ENCODE results near the gene PAAF1. TPM values are rescaled to one million over a fixed set of nuclear protein-coding genes. Genes with fewer than 3 reads are reported as not detected.

PAAF1 gene
- polyA plus RNA-seq, 2 of the 4 experiments (the other 2 are of a cell fraction): 16.6 to 25.1 TPM

GRCh38 chr11:73963861-73964260 lies 87.1 kb downstream of the PAAF1 start:
- Histone ChIP-seq H3K4me2 (peak overlapping the region; percentile 93), H3K4me3 (no peak overlapping the region), H3K4me1 (0 out of 3 replicates have a peak, but pooled peaks cover 5% of the 10 kb centered on the region), H3K9me3 (no peaks in the 10 kb centered on the region; the same call in 2 of the 3 replicates), H3K27ac (peak overlapping the region; percentile 14 to 56; a peak in 4 of 6 replicates)
- DNase-seq (ENCODE audit: low read depth in 1 of 2, low spot score in 1 of 2) (no peak), ATAC-seq (peak; percentile 5 to 6; a peak in 3 of 6 replicates), FAIRE-seq (no peak)
- TF ChIP-seq POLR2A (IDR thresholded peaks at IDR 0.05; ENCODE audit: low read length): no peak
- no peak for TF ChIP-seq ATOH8 (CRISPR knock-in tag; IDR thresholded peaks at IDR 0.05; ENCODE audit: low read depth)
- TF ChIP-seq RARB (CRISPR knock-in tag; IDR thresholded peaks at IDR 0.05): no peak
- 57% methylated on average over 8 of the region's 8 CpGs for WGBS (ENCODE audit: missing lambda C conversion rate)
- CTCF ChIA-PET: interaction anchor here (0.6 to 5.2 kb wide), 33 partner anchors 9 to 607 kb away, joined by 3 to 61 read pairs (median 4); partner anchors contain the start of genes C2CD3, DNAJB13, PPME1 and UCP2
- POLR2A ChIA-PET: interaction anchor here (1.2 to 1.4 kb wide), 2 partner anchors 19 to 207 kb away, joined by 4 to 6 read pairs; partner anchors contain the start of genes C2CD3, PPME1 and UCP2

DNA sequence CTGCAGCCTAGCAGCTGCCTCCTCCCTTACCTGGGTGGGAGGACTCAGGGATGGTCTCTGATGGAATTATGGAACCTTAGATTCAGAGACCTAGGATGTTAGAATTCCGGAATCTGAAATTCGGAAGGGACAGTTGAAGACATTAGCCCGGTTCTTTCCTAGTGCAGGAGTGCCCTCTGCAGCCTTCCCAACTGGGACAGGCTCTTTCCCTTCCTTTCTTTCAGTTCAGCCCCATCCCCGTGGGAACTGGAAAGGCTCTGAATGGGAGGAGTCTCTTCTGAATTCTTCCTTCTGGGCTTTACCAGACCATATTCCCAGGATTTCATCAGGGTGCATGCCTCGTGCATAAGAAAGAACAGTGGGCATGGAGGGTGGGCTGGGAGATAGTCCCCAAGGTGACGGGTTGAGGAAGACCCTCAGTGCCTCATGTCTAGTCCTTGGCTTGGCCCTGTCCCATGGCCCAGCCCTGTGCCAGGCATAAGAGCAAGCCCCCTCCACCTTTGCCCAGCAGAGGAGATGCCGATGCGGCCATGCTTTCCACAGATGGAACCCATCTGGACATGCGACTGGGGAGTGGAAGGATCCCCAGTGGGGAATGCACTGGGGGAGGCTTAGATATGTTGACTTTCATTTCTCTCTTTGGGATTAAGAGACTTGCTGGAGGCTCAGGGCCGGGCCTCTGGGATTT lies 88.4 kb downstream of the PAAF1 start:
- no peak for FAIRE-seq
- H3K4me2 ChIP-seq: peak overlapping the region; percentile 93
- DNase-seq (ENCODE audit: low read depth in 1 of 2, low spot score in 1 of 2): peak in 1 of 2 experiments; percentile 31
- H3K4me3 ChIP-seq: peak overlapping the region; percentile 37
- TF ChIP-seq RAD21 (conservative IDR thresholded peaks at IDR 0.05 in 1 of 2, IDR thresholded peaks at IDR 0.05 in 1 of 2): peak in 1 of 2 experiments; percentile 39; a peak in 2 of 5 replicates
- no peak for TF ChIP-seq KDM5A (IDR thresholded peaks at IDR 0.05)
- H3K4me1 ChIP-seq: 0 out of 3 replicates have a peak, but pooled peaks cover 5% of the 10 kb centered on the region
- ATAC-seq: peak; percentile 56 to 66; a peak in 5 of 6 replicates
- ChIA-PET POLR2A (interaction anchor here (1.6 kb wide), 1 partner anchor 17 kb away, joined by 5 read pairs; the partner anchor contains the start of gene UCP2), CTCF (interaction anchor here (0.7 to 5.2 kb wide), 11 partner anchors 11 to 515 kb away, joined by 3 to 61 read pairs (median 5); partner anchors contain the start of genes C2CD3, DNAJB13 and PPME1)
- no peaks in the 10 kb centered on the region; the same call in 2 of the 3 replicates for H3K9me3 ChIP-seq
- WGBS (ENCODE audit: missing lambda C conversion rate): 53% methylated on average over 10 of the region's 10 CpGs
- peak overlapping the region; percentile 55 to 62; a peak in 5 of 6 replicates for H3K27ac ChIP-seq

DNA sequence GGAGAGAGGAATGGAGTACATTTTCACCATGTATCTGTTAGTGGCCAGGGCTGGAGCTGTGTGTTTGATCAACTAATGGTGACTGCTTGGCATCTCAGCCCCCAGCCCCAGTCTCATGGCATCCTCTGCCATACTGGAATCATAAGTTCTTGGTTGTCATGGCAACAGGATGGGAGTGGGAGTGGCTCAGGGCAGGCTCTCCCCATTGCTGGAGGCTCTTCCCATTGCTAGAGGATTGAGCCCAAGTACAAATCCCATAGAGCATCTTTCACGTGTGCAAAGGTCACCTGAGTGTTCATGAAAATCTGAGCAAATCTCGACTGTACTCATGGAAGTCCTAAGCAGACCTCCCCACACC lies 88.9 kb downstream of the PAAF1 start:
- H3K4me3 ChIP-seq: no peak overlapping the region
- H3K4me2 ChIP-seq: no peak overlapping the region
- no peaks in the 10 kb centered on the region; the same call in 2 of the 3 replicates for H3K9me3 ChIP-seq
- TF ChIP-seq ESRRA (IDR thresholded peaks at IDR 0.05; ENCODE audit: borderline replicate concordance, low read length) (no peak), TP53 (CRISPR knock-in tag; IDR thresholded peaks at IDR 0.05) (no peak)
- CTCF ChIA-PET: interaction anchor here (1.2 to 5.2 kb wide), 2 partner anchors 12 to 17 kb away, joined by 3 to 61 read pairs; partner anchors contain the start of gene UCP2
- no peak for DNase-seq (ENCODE audit: low read depth in 1 of 2, low spot score in 1 of 2)
- WGBS (ENCODE audit: missing lambda C conversion rate): 60% methylated on average over 2 of the region's 2 CpGs
- H3K27ac ChIP-seq: no peak overlapping the region
- ATAC-seq: no peak
- POLR2A ChIA-PET: interaction anchor here (1.6 kb wide), 1 partner anchor 16 kb away, joined by 5 read pairs; the partner anchor contains the start of gene UCP2
- FAIRE-seq: no peak
- 0 out of 3 replicates have a peak, but pooled peaks cover 5% of the 10 kb centered on the region for H3K4me1 ChIP-seq

DNA sequence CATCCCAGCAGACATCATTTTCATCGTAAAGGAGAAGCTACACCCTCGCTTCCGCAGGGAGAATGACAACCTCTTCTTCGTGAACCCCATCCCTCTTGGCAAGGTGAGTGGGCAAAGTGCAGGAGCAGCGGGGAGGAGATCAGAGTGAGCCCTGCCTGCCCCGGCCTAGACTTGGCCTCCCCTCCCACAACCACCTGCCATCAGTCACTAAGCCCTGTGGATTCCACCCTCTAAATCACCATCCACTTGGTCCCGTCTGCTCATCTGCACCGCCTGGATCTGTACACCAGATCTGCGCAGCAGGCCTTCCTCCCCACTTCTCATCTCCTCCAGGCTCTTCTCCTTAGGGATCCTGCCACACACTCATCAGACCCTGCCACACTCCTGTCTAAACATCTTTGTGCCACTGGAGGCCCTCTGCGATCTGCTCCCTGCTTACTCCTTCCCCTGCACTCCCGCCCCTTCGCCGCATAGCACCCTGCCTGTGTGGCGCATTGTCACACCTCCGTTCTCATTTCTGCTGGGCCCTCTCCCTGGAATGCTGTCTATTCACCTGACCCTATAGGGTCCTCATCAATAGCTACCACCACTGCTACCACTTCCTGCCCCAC lies 91.7 kb downstream of the PAAF1 start:
- 87% methylated on average over 15 of the region's 15 CpGs for WGBS (ENCODE audit: missing lambda C conversion rate)
- ATAC-seq (peak in 1 of 2 experiments; percentile 3; a peak in 3 of 6 replicates), DNase-seq (ENCODE audit: low read depth in 1 of 2, low spot score in 1 of 2) (no peak), FAIRE-seq (no peak)
- no peak for TF ChIP-seq HMGXB4 (CRISPR knock-in tag; IDR thresholded peaks at IDR 0.05; ENCODE audit: borderline replicate concordance)
- TF ChIP-seq JUN (IDR thresholded peaks at IDR 0.05): no peak
- no peak for TF ChIP-seq EP300 (IDR thresholded peaks at IDR 0.05)
- no peak for TF ChIP-seq PHF8 (IDR thresholded peaks at IDR 0.05; ENCODE audit: borderline replicate concordance, low read depth)
- no peak for TF ChIP-seq CHD2 (IDR thresholded peaks at IDR 0.05; ENCODE audit: low read length, partially characterized antibody)
- TF ChIP-seq, protein P1, sequence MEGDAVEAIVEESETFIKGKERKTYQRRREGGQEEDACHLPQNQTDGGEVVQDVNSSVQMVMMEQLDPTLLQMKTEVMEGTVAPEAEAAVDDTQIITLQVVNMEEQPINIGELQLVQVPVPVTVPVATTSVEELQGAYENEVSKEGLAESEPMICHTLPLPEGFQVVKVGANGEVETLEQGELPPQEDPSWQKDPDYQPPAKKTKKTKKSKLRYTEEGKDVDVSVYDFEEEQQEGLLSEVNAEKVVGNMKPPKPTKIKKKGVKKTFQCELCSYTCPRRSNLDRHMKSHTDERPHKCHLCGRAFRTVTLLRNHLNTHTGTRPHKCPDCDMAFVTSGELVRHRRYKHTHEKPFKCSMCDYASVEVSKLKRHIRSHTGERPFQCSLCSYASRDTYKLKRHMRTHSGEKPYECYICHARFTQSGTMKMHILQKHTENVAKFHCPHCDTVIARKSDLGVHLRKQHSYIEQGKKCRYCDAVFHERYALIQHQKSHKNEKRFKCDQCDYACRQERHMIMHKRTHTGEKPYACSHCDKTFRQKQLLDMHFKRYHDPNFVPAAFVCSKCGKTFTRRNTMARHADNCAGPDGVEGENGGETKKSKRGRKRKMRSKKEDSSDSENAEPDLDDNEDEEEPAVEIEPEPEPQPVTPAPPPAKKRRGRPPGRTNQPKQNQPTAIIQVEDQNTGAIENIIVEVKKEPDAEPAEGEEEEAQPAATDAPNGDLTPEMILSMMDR (IDR thresholded peaks at IDR 0.05): no peak
- no peak for TF ChIP-seq HOXB5 (CRISPR knock-in tag; IDR thresholded peaks at IDR 0.05)
- no peak for TF ChIP-seq JUNB (IDR thresholded peaks at IDR 0.05)
- no peak for TF ChIP-seq GATA3 (IDR thresholded peaks at IDR 0.05; ENCODE audit: borderline replicate concordance)
- TF ChIP-seq, protein P2, sequence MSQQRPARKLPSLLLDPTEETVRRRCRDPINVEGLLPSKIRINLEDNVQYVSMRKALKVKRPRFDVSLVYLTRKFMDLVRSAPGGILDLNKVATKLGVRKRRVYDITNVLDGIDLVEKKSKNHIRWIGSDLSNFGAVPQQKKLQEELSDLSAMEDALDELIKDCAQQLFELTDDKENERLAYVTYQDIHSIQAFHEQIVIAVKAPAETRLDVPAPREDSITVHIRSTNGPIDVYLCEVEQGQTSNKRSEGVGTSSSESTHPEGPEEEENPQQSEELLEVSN (IDR thresholded peaks at IDR 0.05; ENCODE audit: borderline replicate concordance, low read depth): no peak
- TF ChIP-seq MYC (IDR thresholded peaks at IDR 0.05; ENCODE audit: borderline replicate concordance, low read length): no peak
- TF ChIP-seq, protein P3, sequence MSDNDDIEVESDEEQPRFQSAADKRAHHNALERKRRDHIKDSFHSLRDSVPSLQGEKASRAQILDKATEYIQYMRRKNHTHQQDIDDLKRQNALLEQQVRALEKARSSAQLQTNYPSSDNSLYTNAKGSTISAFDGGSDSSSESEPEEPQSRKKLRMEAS (IDR thresholded peaks at IDR 0.05): no peak
- no peak for TF ChIP-seq ZC3H11A (IDR thresholded peaks at IDR 0.05)
- no peak overlapping the region for H3K4me2 ChIP-seq
- no peak overlapping the region for H3K4me3 ChIP-seq
- H3K9me3 ChIP-seq: no peaks in the 10 kb centered on the region
- ChIA-PET CTCF (no interaction called here), POLR2A (no interaction called here)
- 0 out of 3 replicates have a peak, but pooled peaks cover 5% of the 10 kb centered on the region for H3K4me1 ChIP-seq
- no peak overlapping the region for H3K27ac ChIP-seq

Measured in A549 (cell line).